ENCODE data around the gene EGFL7. TPM values are rescaled to one million over a fixed set of nuclear protein-coding genes. Genes with fewer than 3 reads are reported as not detected.

The EGFL7 gene
- polyA plus RNA-seq, 3 donors = 1.3 to 2.8 (median 2.2) TPM

GRCh38 chr9:136690104-136690805 is 27.5 kb downstream of the EGFL7 start:
- peaks cover 23% of the 10 kb centered on the region for H3K4me1 Mint-ChIP-seq
- H3K9me3 Mint-ChIP-seq = peaks cover 0 to 3% (median 0%) of the 10 kb centered on the region in 7 donors
- Histone ChIP-seq H3K9ac (ENCODE audit: insufficient read depth, low read length, poor library complexity, severe bottlenecking) (no peak overlapping the region), H4K20me1 (ENCODE audit: insufficient read depth, low read length) (peaks cover 11% of the 10 kb centered on the region), H3K9me3 (replicated peaks in 1 of 2; ENCODE audit: control insufficient read depth in 1 of 2, insufficient read depth in 1 of 2, low read length in 2 of 2) (no peaks in the 10 kb centered on the region), H2AFZ (ENCODE audit: insufficient read depth, low read depth, low read length, poor library complexity, severe bottlenecking) (no peak overlapping the region), H3K27ac (ENCODE audit: low read depth in 1 of 2, low read length in 2 of 2) (no peak overlapping the region), H3K4me1 (ENCODE audit: control insufficient read depth in 1 of 2, insufficient read depth in 2 of 2, low read length in 2 of 2) (peaks cover 32 to 38% of the 10 kb centered on the region in 2 donors), H3K4me2 (replicated peaks; ENCODE audit: extremely low read depth, low read length, poor library complexity, severe bottlenecking) (no peak overlapping the region), H3K79me2 (ENCODE audit: insufficient read depth, low read length) (peaks cover 16% of the 10 kb centered on the region), H3K36me3 (replicated peaks in 1 of 2; ENCODE audit: control insufficient read depth in 1 of 2, insufficient read depth in 2 of 2, low read length in 2 of 2) (no peaks in the 10 kb centered on the region), H3K27me3 (ENCODE audit: control insufficient read depth in 2 of 2, insufficient read depth in 2 of 2, low read length in 2 of 2) (no peaks in the 10 kb centered on the region), H3K4me3 (replicated peaks in 1 of 3; ENCODE audit: low read depth in 2 of 3, low read length in 3 of 3) (no peak overlapping the region)
- 98% methylated on average over 25 of the region's 25 CpGs for WGBS (ENCODE audit: insufficient coverage)
- H3K27ac Mint-ChIP-seq = peak overlapping the region in 1 of 7 donors; percentile 53
- TF ChIP-seq, protein P1, sequence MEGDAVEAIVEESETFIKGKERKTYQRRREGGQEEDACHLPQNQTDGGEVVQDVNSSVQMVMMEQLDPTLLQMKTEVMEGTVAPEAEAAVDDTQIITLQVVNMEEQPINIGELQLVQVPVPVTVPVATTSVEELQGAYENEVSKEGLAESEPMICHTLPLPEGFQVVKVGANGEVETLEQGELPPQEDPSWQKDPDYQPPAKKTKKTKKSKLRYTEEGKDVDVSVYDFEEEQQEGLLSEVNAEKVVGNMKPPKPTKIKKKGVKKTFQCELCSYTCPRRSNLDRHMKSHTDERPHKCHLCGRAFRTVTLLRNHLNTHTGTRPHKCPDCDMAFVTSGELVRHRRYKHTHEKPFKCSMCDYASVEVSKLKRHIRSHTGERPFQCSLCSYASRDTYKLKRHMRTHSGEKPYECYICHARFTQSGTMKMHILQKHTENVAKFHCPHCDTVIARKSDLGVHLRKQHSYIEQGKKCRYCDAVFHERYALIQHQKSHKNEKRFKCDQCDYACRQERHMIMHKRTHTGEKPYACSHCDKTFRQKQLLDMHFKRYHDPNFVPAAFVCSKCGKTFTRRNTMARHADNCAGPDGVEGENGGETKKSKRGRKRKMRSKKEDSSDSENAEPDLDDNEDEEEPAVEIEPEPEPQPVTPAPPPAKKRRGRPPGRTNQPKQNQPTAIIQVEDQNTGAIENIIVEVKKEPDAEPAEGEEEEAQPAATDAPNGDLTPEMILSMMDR (IDR thresholded peaks at IDR 0.05) = no peak
- DNase-seq = no peak
- H3K36me3 Mint-ChIP-seq = no peaks in the 10 kb centered on the region
- H3K27me3 Mint-ChIP-seq (ENCODE audit: low read depth in 3 of 3) = peaks cover 2 to 4% (median 3%) of the 10 kb centered on the region in 3 donors
- no peak overlapping the region for H3K4me3 Mint-ChIP-seq
- intact Hi-C loops (cut with micrococcal nuclease) = no loop called here

DNA sequence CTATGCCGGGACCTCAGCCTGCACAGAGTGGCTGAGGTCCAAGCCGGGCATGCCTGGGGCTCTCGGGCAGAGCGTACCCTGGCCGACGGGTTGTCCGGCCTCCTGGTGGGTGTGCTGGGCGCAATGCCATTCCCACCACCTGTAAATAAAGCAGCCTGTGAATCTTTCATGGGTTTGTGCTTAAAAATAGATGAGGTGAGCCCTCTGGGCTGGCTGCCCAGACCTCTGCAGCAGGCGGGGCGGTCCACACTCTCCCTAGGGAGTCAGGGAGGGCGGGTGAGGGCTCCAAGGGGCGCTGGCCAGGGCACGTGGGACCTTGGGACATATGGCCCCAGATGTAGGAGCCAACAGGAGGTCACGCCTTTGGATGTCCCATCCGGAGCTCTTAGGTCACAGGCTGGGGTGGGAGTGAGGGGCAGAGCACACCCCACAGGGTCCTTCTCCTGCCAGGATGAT is 28.1 kb downstream of the EGFL7 start:
- Histone ChIP-seq H4K20me1 (ENCODE audit: insufficient read depth, low read length) (peaks cover 5% of the 10 kb centered on the region), H3K27me3 (ENCODE audit: control insufficient read depth in 2 of 2, insufficient read depth in 2 of 2, low read length in 2 of 2) (no peaks in the 10 kb centered on the region), H3K4me1 (ENCODE audit: control insufficient read depth in 1 of 2, insufficient read depth in 2 of 2, low read length in 2 of 2) (peaks cover 30 to 37% of the 10 kb centered on the region in 2 donors), H3K27ac (ENCODE audit: low read depth in 1 of 2, low read length in 2 of 2) (no peak overlapping the region), H3K4me3 (replicated peaks in 1 of 3; ENCODE audit: low read depth in 2 of 3, low read length in 3 of 3) (no peak overlapping the region), H3K9ac (ENCODE audit: insufficient read depth, low read length, poor library complexity, severe bottlenecking) (no peak overlapping the region), H3K79me2 (ENCODE audit: insufficient read depth, low read length) (peaks cover 10% of the 10 kb centered on the region), H3K4me2 (replicated peaks; ENCODE audit: extremely low read depth, low read length, poor library complexity, severe bottlenecking) (no peak overlapping the region), H3K36me3 (replicated peaks in 1 of 2; ENCODE audit: control insufficient read depth in 1 of 2, insufficient read depth in 2 of 2, low read length in 2 of 2) (no peaks in the 10 kb centered on the region), H3K9me3 (replicated peaks in 1 of 2; ENCODE audit: control insufficient read depth in 1 of 2, insufficient read depth in 1 of 2, low read length in 2 of 2) (no peaks in the 10 kb centered on the region), H2AFZ (ENCODE audit: insufficient read depth, low read depth, low read length, poor library complexity, severe bottlenecking) (no peak overlapping the region)
- Mint-ChIP-seq H3K9me3 (peaks cover 0 to 3% (median 0%) of the 10 kb centered on the region in 7 donors), H3K27me3 (ENCODE audit: low read depth in 3 of 3) (peaks cover 2 to 4% (median 3%) of the 10 kb centered on the region in 3 donors), H3K4me1 (peaks cover 19% of the 10 kb centered on the region), H3K36me3 (no peaks in the 10 kb centered on the region), H3K27ac (no peak overlapping the region), H3K4me3 (no peak overlapping the region)
- no peak for DNase-seq
- WGBS (ENCODE audit: insufficient coverage) = 100% methylated on average over 7 of the region's 15 CpGs
- TF ChIP-seq, protein P1 (IDR thresholded peaks at IDR 0.05) = no peak
- intact Hi-C loops (cut with micrococcal nuclease) = no loop called here
